CD4-positive, alpha-beta T cell (primary cell): Measurements from ENCODE around the gene GALNT12. TPM values are rescaled to one million over a fixed set of nuclear protein-coding genes. Genes with fewer than 3 reads are reported as not detected.

Source experiments
- ATAC-seq: fragments of 200-7000 bp; cut with Tn5 transposase; one replicate; pipeline ENCODE4 v1.10.0; 2022; ENCODE audit warnings: mild to moderate bottlenecking; ENCODE audit not compliant: poor library complexity
- CTCF ChIA-PET: fragments of 350-600 bp; sonication (Branson Sonifier 250); formaldehyde crosslinking; loops from one replicate; lab custom pipeline; 2021; ENCODE audit warnings: antibody characterized with exemption, inconsistent platforms; lab: Charles Lee
- POLR2A ChIA-PET: fragments of 350-600 bp; sonication (Branson Sonifier 250); formaldehyde crosslinking; loops from one replicate; lab custom pipeline; 2021; ENCODE audit warnings: antibody characterized with exemption, inconsistent platforms; lab: Charles Lee
- DNase-seq, 14 experiments: peaks; one replicate each; pipeline ENCODE4 v3.0.0-alpha.2; 2013 to 2020; ENCODE audit warnings: mixed read lengths in 2 of 14
- H3K27ac ChIP-seq, 2 donors: one replicate each; pipeline versions ENCODE4 v1.5.1 to v1.7.0; 2013; ENCODE audit warnings: low read length in 2 of 2, low read depth in 1 of 2, mild to moderate bottlenecking in 1 of 2
- H3K27me3 ChIP-seq, 2 experiments: 1 replicate in 1 of 2; 2 replicates in 1 of 2; pipeline versions ENCODE4 v1.6.1 to v1.7.0; 2013; ENCODE audit warnings: low read length in 2 of 2, control low read depth in 1 of 2, mild to moderate bottlenecking in 1 of 2, moderate library complexity in 1 of 2; ENCODE audit not compliant: insufficient read depth in 2 of 2, control insufficient read depth in 1 of 2
- H3K36me3 ChIP-seq: one replicate; pipeline ENCODE4 v1.6.1; 2013; ENCODE audit warnings: low read length, control low read depth; ENCODE audit not compliant: insufficient read depth
- H3K4me1 ChIP-seq: one replicate; pipeline ENCODE4 v1.6.1; 2013; ENCODE audit warnings: low read length, control low read depth; ENCODE audit not compliant: insufficient read depth
- H3K4me3 ChIP-seq: one replicate; pipeline ENCODE4 v1.5.1; 2013; ENCODE audit warnings: mild to moderate bottlenecking, low read length, moderate library complexity
- H3K9me3 ChIP-seq, 2 experiments: 1 replicate in 1 of 2; 2 replicates in 1 of 2; pipeline versions ENCODE4 v1.6.1 to v1.7.0; 2013; ENCODE audit warnings: low read length in 2 of 2, mild to moderate bottlenecking in 2 of 2, control low read depth in 1 of 2, moderate library complexity in 1 of 2; ENCODE audit not compliant: control insufficient read depth in 1 of 2, insufficient read depth in 1 of 2
- H3K27ac Mint-ChIP-seq: one replicate; pipeline ENCODE4 v1.8.0; 2020; ENCODE audit warnings: mixed read lengths
- H3K27me3 Mint-ChIP-seq: one replicate; pipeline ENCODE4 v1.8.0; 2021; ENCODE audit warnings: mixed read lengths
- H3K36me3 Mint-ChIP-seq: one replicate; pipeline ENCODE4 v1.8.0; 2021; ENCODE audit warnings: low read depth, mixed read lengths
- H3K4me1 Mint-ChIP-seq: one replicate; pipeline ENCODE4 v1.8.0; 2021; ENCODE audit warnings: low read depth, mixed read lengths
- H3K4me3 Mint-ChIP-seq: one replicate; pipeline ENCODE4 v1.8.0; 2020; ENCODE audit warnings: mild to moderate bottlenecking, mixed read lengths
- H3K9me3 Mint-ChIP-seq: one replicate; pipeline ENCODE4 v1.8.0; 2020; ENCODE audit warnings: mixed read lengths
- CTCF ChIP-seq: fragments of 200-600 bp; IDR thresholded peaks from one replicate; pipeline ENCODE4 v1.8.0; 2022; ENCODE audit warnings: antibody characterized with exemption, mild to moderate bottlenecking
- intact Hi-C, 2 experiments: fragments of 100-400 bp; cut with DNase I in 1 of 2; cut with micrococcal nuclease in 1 of 2; formaldehyde crosslinking; loops; one replicate each; pipeline versions ENCODE4 v1.15.1 to v1.9.0; 2023 to 2025; cut with DNase I, micrococcal nuclease
- total RNA-seq, 174 experiments: library from RNA in 2 of 174; stranded (reverse) in 2 of 174; gene quantifications; one replicate each; pipeline ENCODE4 v1.2.3 and lab custom pipeline; 2021 to 2026

The GALNT12 gene
- total RNA-seq, 2 experiments from 2014 or later, result 8.7 to 11.5 TPM

DNA sequence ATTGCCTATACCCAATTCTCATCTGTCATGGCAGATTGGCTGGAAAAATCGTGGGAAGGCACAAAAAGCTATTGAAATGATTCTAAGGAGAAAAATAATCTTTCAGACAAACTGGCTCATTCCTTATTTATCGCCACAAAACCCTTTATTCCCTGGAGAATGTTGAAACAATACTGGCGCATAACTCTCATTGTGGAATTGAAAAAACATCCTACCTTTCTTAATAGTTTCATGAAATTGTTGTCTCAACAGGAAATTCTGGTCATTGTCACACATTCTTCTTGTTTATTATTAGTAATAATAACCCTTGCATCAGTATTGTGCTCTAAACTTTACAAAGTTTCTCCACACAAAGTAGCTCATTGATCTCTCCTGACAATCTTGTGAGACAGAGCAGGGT lies 87.3 kb downstream of the GALNT12 start:
- intact Hi-C loops, result no loop called here
- ATAC-seq, result no peak
- no peak overlapping the region for H3K4me3 Mint-ChIP-seq

GRCh38 chr9:98896632-98897031 lies 89.2 kb downstream of the GALNT12 start:
- peaks cover 11% of the 10 kb centered on the region for H3K27me3 Mint-ChIP-seq
- no peak for TF ChIP-seq CTCF
- no peak overlapping the region for H3K4me3 Mint-ChIP-seq
- CTCF ChIA-PET, result no interaction called here
- Histone ChIP-seq H3K36me3 (no peaks in the 10 kb centered on the region), H3K4me3 (no peak overlapping the region), H3K27me3 (peaks cover 3 to 4% of the 10 kb centered on the region in 2 experiments), H3K4me1 (no peaks in the 10 kb centered on the region), H3K27ac (no peak overlapping the region), H3K9me3 (no peaks in the 10 kb centered on the region)
- no peaks in the 10 kb centered on the region for H3K4me1 Mint-ChIP-seq
- H3K27ac Mint-ChIP-seq, result no peak overlapping the region
- DNase-seq, result no peak
- H3K36me3 Mint-ChIP-seq, result no peaks in the 10 kb centered on the region
- ATAC-seq, result no peak
- intact Hi-C loops, result no loop called here
- POLR2A ChIA-PET, result no interaction called here
- peaks cover 3% of the 10 kb centered on the region for H3K9me3 Mint-ChIP-seq

More for the DNA sequence above, 87.3 kb downstream of the GALNT12 start:
- Mint-ChIP-seq H3K36me3 (no peaks in the 10 kb centered on the region), H3K9me3 (peaks cover 3% of the 10 kb centered on the region), H3K27ac (no peak overlapping the region), H3K27me3 (peaks cover 18% of the 10 kb centered on the region), H3K4me1 (no peaks in the 10 kb centered on the region)
- H3K4me3 ChIP-seq, result no peak overlapping the region
- no peaks in the 10 kb centered on the region for H3K4me1 ChIP-seq
- no peaks in the 10 kb centered on the region for H3K36me3 ChIP-seq
- POLR2A ChIA-PET, result no interaction called here
- CTCF ChIA-PET, result no interaction called here
- H3K27me3 ChIP-seq, result peaks cover 3 to 4% of the 10 kb centered on the region in 2 experiments
- DNase-seq, result no peak
- no peak overlapping the region for H3K27ac ChIP-seq
- no peaks in the 10 kb centered on the region for H3K9me3 ChIP-seq
- TF ChIP-seq CTCF, result no peak

DNA sequence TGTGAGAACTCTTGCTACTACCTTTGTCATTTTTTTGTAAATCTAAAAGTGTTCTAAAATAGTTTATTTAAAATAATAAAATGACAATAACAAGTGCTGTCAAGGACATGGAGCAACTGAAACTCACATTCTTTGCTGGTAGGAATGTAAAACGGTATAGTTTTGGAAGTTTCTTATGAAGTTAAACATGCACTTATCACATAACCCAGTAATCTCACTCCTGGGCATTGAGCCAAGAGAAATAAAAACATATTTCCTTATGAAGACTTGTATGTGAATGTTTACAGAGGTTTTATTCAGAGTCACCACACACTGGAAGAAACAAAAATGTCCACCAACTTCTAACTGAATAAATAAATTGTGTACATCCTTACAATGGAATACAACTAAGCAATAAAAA lies 90.3 kb downstream of the GALNT12 start:
- no peak for DNase-seq
- Histone ChIP-seq H3K27me3 (peaks cover 3 to 4% of the 10 kb centered on the region in 2 experiments), H3K9me3 (no peaks in the 10 kb centered on the region), H3K4me3 (no peak overlapping the region), H3K4me1 (no peaks in the 10 kb centered on the region), H3K36me3 (no peaks in the 10 kb centered on the region), H3K27ac (no peak overlapping the region)
- no peak overlapping the region for H3K4me3 Mint-ChIP-seq
- peaks cover 3% of the 10 kb centered on the region for H3K9me3 Mint-ChIP-seq
- TF ChIP-seq CTCF, result no peak
- intact Hi-C loops, result no loop called here
- H3K27ac Mint-ChIP-seq, result no peak overlapping the region
- peaks cover 11% of the 10 kb centered on the region for H3K27me3 Mint-ChIP-seq
- H3K36me3 Mint-ChIP-seq, result no peaks in the 10 kb centered on the region
- ATAC-seq, result no peak
- H3K4me1 Mint-ChIP-seq, result no peaks in the 10 kb centered on the region
- CTCF ChIA-PET, result no interaction called here
- POLR2A ChIA-PET, result no interaction called here
